ENCODE results near the gene WNT9B.

- TF ChIP-seq GATA2 (IDR thresholded peaks at IDR 0.05; ENCODE audit: low read depth, low read length) (no peak), GATA3 (IDR thresholded peaks at IDR 0.05; ENCODE audit: low read depth, low read length) (no peak)
Observed at GRCh38 chr17:46898860-46899259, 47.5 kb downstream of the WNT9B start.

All from SH-SY5Y (cell line).